ENCODE data around the gene ID3.

Gene ID3

DNA sequence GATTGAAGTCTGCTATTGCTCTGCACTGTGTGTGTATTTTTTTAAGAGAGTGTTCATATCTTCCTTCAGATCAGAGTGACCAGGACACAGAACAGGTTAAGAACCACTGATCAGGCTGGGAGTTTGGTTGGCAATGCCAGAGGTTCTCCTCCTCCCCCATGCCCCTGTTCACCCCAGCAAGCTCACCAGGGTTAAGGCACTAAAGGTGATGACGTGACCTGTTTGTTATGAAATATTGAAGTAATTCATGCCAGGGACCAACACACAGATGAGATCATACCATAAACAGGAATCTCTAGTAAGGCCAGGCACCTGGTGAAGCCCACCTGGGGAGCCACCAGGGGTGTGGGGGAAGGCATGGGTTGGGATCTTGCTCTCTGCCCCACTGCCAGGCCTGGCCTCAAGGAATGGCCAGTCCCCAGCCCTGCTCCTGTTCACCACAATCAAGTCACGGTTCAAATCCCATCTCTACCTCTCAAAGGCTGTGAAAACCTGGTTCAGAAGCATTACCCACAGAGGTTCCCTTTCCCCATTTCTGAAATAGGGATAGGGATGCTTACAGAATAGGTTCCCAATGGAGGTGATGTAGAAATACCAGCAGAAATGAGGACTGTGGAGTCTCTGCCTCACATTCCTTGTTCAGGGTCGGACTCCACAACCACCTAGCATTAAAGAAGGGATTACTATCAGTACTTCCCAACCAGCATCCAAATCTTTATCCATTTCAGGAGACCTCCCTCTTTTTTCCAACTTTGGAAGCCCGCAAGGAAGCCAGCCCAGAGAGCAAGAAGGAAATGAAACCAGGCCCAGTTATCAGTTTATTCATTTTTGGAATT, 2.4 kb downstream of the ID3 start:
- DNase-seq (ENCODE audit: low read depth, low spot score) = peak; percentile 54
- TF ChIP-seq, protein P1, sequence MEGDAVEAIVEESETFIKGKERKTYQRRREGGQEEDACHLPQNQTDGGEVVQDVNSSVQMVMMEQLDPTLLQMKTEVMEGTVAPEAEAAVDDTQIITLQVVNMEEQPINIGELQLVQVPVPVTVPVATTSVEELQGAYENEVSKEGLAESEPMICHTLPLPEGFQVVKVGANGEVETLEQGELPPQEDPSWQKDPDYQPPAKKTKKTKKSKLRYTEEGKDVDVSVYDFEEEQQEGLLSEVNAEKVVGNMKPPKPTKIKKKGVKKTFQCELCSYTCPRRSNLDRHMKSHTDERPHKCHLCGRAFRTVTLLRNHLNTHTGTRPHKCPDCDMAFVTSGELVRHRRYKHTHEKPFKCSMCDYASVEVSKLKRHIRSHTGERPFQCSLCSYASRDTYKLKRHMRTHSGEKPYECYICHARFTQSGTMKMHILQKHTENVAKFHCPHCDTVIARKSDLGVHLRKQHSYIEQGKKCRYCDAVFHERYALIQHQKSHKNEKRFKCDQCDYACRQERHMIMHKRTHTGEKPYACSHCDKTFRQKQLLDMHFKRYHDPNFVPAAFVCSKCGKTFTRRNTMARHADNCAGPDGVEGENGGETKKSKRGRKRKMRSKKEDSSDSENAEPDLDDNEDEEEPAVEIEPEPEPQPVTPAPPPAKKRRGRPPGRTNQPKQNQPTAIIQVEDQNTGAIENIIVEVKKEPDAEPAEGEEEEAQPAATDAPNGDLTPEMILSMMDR (IDR thresholded peaks at IDR 0.05; ENCODE audit: insufficient read depth, low read length, missing control alignments) = no peak
- H3K4me3 ChIP-seq (ENCODE audit: low read depth, low read length) = peak overlapping the region; percentile 87
- CTCF ChIA-PET = interaction anchor here (1.2 to 40.3 kb wide), 6 partner anchors 11 to 109 kb away, joined by 5 to 1485 read pairs (median 18); no protein-coding TSS in a partner anchor
- POLR2A ChIA-PET = interaction anchor here (0.6 to 5.5 kb wide), 7 partner anchors 8 to 80 kb away, joined by 3 to 67 read pairs (median 14); no protein-coding TSS in a partner anchor

DNA sequence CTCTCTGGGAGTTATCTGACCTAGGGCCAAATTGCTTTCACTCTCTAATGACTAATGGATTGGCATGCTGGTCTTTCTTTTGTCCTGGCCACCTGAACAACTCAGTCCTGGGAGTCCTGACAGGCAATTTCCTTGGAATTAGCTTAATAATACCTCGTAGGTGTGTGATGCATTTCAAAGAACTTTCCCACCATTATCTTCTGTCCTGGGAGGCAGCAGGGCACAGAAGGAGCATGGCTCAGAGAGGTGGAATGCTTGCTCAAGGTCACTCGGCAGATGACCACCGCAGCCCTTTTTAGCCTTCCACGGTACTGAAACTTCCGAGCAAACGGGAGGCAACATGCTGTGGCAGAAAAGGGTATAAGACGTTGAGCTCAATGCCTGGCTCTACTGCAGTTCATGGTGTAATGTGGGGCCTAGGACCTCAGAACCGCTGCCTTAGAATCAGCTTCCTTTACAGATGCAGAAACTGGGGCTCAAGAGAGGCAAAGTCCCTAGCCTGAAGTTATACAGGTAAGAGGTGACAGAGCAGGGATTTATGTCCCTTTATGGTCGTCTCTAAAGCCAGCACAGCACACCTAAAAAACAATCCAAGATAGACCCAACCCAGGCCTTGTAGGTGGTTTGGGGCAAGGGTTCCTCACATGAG, 3.2 kb downstream of the ID3 start:
- H3K4me3 ChIP-seq (ENCODE audit: low read depth, low read length) = peak overlapping the region; percentile 87
- ChIA-PET CTCF (interaction anchor here (1.2 to 40.3 kb wide), 8 partner anchors 11 to 110 kb away, joined by 4 to 1485 read pairs (median 12); no protein-coding TSS in a partner anchor), POLR2A (interaction anchor here (0.6 to 5.5 kb wide), 8 partner anchors 8 to 136 kb away, joined by 3 to 53 read pairs (median 5); partner anchors contain the start of gene RPL11)
- no peak for DNase-seq (ENCODE audit: low read depth, low spot score)
- TF ChIP-seq, protein P1 (IDR thresholded peaks at IDR 0.05; ENCODE audit: insufficient read depth, low read length, missing control alignments) = no peak

DNA sequence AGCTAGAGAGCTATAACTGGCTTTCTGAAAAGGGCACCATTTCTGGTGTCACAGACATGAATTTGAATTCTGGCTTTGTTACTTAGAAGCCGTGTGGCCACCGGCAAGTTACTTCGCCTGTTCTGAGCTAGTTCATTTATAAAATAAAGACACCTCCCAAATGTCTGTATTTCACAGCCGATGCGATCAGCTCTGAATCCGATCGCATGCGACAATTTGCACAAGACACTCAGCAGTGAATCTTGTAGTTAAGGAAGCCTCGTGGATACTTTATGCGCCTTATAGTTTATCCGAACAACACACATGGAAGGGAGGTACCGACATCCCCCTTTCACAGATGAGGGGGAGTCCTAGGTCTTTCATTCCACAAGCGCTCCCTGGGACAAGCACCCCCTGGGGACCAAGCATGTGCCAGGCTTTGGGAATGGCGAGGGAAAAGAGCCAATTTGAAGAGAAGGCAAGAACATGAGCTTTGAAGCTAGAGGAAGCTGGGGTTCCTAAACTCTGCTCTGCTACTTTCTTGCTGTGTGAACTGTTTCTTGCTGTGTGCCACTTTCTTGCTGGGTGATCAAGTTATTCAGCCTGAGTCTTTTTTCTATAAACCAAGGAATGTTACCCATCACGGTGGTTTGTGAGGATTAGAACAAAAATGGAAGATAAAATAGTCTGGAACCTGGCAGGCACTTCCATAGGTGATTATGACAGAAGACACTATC, 3.9 kb downstream of the ID3 start:
- ChIA-PET CTCF (interaction anchor here (1.1 to 40.3 kb wide), 11 partner anchors 9 to 137 kb away, joined by 4 to 1485 read pairs (median 6); no protein-coding TSS in a partner anchor), POLR2A (interaction anchor here (0.6 to 5.5 kb wide), 8 partner anchors 10 to 136 kb away, joined by 3 to 53 read pairs (median 6); partner anchors contain the start of gene RPL11)
- no peak for DNase-seq (ENCODE audit: low read depth, low spot score)
- H3K4me3 ChIP-seq (ENCODE audit: low read depth, low read length) = peak overlapping the region; percentile 87
- TF ChIP-seq, protein P1 (IDR thresholded peaks at IDR 0.05; ENCODE audit: insufficient read depth, low read length, missing control alignments) = no peak

DNA sequence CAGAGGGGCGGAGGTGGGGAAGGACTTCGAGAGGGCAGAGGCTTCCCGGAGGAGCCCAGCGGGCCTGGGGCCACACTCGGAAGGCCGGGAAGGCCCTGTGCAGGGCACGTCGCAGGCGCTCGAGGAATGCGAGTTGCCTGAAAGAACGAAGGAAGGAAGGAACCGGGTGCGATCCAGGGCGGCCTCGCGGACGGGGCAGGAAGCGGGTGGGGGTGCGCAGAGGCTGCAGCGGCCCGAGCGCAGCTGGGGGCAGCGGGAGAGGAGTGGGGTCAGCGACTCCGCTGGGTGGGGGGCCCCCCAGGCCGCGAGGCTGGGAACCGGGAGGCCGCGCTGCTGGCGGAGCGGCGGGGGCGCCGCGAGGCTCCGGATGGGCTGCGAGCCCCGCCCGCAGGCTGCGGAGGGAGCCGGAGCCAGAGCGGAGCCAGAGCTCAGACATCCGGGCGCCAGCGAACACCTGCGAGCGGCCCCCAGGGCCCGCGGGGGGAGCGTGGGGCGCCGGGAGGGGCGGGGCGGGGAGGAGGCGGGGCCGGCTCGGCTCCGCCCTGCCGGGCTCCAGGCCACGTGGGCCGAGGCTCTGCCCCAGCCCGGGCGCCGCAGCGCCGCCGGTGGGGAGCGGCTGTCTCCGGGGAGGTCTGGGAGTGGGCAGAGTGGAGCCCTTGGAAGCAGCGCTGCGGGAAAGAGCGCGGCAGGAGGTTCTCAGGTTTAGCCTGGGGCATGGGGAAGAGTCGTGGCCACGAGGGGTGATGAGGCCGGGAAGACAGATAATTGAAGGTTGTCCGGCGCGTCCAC, 4.6 kb downstream of the ID3 start:
- ChIA-PET POLR2A (interaction anchor here (0.7 to 5.5 kb wide), 8 partner anchors 9 to 90 kb away, joined by 3 to 53 read pairs (median 6); no protein-coding TSS in a partner anchor), CTCF (interaction anchor here (1.1 to 40.3 kb wide), 10 partner anchors 9 to 138 kb away, joined by 4 to 1485 read pairs (median 8); no protein-coding TSS in a partner anchor)
- TF ChIP-seq, protein P1 (IDR thresholded peaks at IDR 0.05; ENCODE audit: insufficient read depth, low read length, missing control alignments) = peak; percentile 46
- peak overlapping the region; percentile 57 for H3K4me3 ChIP-seq (ENCODE audit: low read depth, low read length)
- DNase-seq (ENCODE audit: low read depth, low spot score) = no peak

DNA sequence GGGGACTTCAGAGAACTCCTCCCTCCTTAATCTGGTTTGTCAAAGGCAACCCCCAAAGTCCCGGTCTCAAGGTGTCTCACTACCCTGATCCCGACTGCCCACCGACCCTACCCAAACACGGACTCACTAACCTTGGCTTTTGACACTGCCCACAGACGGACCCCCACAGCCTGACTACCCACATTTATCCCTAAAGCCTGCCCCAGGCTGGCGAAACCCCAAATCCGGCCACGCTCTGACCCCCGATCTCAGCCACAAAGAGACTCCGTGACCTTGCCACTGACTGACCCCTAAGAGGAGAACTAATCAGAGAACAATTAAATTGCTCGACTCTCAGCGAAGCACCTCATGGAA, 5.2 kb downstream of the ID3 start:
- ChIA-PET POLR2A (interaction anchor here (1.2 to 2.9 kb wide), 4 partner anchors 9 to 83 kb away, joined by 3 to 16 read pairs (median 10); no protein-coding TSS in a partner anchor), CTCF (interaction anchor here (1.2 to 40.3 kb wide), 6 partner anchors 9 to 112 kb away, joined by 4 to 1485 read pairs (median 16); no protein-coding TSS in a partner anchor)
- DNase-seq (ENCODE audit: low read depth, low spot score) = no peak
- H3K4me3 ChIP-seq (ENCODE audit: low read depth, low read length) = peak overlapping the region; percentile 45
- TF ChIP-seq, protein P1 (IDR thresholded peaks at IDR 0.05; ENCODE audit: insufficient read depth, low read length, missing control alignments) = no peak
